ENCODE data around the gene MINK1. TPM values are rescaled to one million over a fixed set of nuclear protein-coding genes. Genes with fewer than 3 reads are reported as not detected.

MINK1 gene
- 100 to 1,000 TPM in 4 of 6 donors, 10 to 100 TPM in 2; 52.3 to 311 (median 136) TPM for total RNA-seq

DNA sequence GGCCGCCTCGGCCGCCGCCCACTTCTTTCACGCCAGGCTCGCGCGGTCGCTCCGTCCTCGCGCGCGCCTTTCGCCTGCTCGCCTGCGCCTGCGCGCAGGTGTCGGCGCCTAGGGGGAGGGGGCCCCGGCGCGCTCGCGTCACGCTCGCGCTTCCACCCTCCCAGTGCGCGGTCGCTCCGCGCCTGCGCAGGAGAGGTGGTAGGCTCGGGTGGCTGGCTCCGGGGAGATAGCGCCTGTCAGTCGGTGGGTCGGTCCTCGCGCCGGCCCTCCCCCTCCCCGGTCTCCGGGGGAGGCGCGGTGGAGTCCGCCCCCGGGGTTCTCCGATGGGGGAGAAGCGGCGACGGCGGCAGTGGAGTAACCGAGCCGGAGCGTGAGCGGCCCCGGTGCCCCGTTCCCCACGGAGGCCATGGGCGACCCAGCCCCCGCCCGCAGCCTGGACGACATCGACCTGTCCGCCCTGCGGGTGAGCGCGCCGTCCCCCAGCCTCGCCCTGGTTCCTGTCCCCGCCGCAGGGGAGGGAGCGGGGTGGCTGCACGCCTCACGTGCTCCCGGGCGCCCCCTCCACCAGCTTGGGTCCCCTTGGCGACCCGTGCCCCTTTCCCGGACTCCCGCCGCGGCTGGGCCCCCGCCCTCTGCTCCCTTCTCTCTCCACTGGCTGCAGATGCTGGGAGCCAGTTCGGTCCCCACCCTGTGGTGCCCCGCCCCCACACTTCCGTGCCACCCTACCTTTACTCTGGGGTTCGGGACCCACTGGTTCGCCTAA, at the start of gene MINK1:
TSS of gene MINK1 (plus strand) at position 163 of the 763 bp plus-strand sequence. CDS start at position 407, 244 bp downstream.
- WGBS, 2 donors = 1% methylated on average over 23 to 29 of the region's 91 CpGs
- ATAC-seq (ENCODE audit: low FRiP score in 2 of 2) (peak; percentile 95 to 99), DNase-seq (peak; percentile 90 to 98)
- TF ChIP-seq, protein P1, sequence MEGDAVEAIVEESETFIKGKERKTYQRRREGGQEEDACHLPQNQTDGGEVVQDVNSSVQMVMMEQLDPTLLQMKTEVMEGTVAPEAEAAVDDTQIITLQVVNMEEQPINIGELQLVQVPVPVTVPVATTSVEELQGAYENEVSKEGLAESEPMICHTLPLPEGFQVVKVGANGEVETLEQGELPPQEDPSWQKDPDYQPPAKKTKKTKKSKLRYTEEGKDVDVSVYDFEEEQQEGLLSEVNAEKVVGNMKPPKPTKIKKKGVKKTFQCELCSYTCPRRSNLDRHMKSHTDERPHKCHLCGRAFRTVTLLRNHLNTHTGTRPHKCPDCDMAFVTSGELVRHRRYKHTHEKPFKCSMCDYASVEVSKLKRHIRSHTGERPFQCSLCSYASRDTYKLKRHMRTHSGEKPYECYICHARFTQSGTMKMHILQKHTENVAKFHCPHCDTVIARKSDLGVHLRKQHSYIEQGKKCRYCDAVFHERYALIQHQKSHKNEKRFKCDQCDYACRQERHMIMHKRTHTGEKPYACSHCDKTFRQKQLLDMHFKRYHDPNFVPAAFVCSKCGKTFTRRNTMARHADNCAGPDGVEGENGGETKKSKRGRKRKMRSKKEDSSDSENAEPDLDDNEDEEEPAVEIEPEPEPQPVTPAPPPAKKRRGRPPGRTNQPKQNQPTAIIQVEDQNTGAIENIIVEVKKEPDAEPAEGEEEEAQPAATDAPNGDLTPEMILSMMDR (IDR thresholded peaks at IDR 0.05) = peak in 3 of 6 experiments; percentile 6 to 39 (median 8)
- no peak for TF ChIP-seq EP300 (IDR thresholded peaks at IDR 0.05)
- TF ChIP-seq POLR2AphosphoS5 (IDR thresholded peaks at IDR 0.05) = peak; percentile 33 to 88
- peak in 3 of 4 donors; percentile 46 to 92 (median 81) for TF ChIP-seq POLR2A (IDR thresholded peaks at IDR 0.05)
- peak within 1 kb of the TSS; percentile 63 to 93 (median 74) for H3K4me3 ChIP-seq
- no peaks in the 10 kb centered on the region for H3K27me3 ChIP-seq
- no peaks in the 10 kb centered on the region for H3K9me3 ChIP-seq
- H3K36me3 ChIP-seq = peaks cover 0 to 6% (median 0%) of the 10 kb centered on the region in 4 donors
- peaks cover 25 to 52% (median 39%) of the 10 kb centered on the region in 4 donors for H3K4me1 ChIP-seq
- peak within 1 kb of the TSS; percentile 83 to 97 (median 88) for H3K27ac ChIP-seq

DNA sequence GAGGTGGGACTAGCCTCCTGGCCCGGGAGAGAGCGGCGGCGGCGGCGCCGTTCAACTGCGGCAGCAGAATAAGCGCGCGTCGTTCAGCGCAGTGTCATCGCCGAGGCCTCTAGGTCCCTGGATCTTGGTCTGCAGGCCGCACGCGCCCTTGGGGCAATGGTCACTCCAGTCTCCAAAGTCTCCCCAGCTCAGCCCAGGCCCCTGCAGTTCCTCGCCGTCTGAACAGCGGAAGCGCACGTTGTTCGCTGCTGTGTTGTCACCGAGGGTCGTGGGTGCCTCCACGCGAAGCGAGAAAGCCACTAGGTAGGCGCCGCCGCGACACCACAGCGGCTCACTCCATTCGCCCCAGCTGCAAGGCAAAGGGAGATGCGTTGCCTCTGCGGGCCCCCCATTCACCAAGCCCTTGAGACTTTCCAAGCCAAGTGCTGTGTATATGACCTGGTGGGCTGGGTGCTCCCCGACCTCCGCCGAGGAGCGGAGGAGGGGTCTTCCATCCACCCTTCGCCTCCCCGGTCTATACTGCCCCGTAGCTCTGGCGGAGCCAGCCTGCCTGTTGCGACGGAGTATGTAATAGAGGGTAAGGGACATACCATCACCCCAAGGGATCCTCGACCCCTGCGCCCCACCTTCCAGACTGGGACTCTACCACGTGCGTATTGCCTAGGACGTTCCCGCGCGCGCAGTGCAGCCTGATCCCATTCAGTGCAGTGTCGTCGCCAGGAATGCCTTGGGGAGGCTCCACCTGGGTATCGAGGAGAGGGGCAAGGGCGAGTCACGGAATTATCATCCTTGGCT, 47.6 kb upstream of the MINK1 start:
- H3K4me3 ChIP-seq = peak overlapping the region in 2 of 4 donors; percentile 22 to 28
- no peaks in the 10 kb centered on the region for H3K36me3 ChIP-seq
- H3K27me3 ChIP-seq = peaks cover 0 to 12% (median 2%) of the 10 kb centered on the region in 4 donors
- H3K27ac ChIP-seq = peak overlapping the region in 1 of 4 donors; percentile 5
- WGBS, 2 donors = 12 to 20% methylated on average over 51 to 56 of the region's 61 CpGs
- peaks cover 33 to 44% (median 39%) of the 10 kb centered on the region in 4 donors for H3K4me1 ChIP-seq
- peak in 1 of 2 donors; percentile 86 for DNase-seq
- H3K9me3 ChIP-seq = no peaks in the 10 kb centered on the region
- ATAC-seq (ENCODE audit: low FRiP score in 2 of 2) = no peak
- TF ChIP-seq, protein P1 (IDR thresholded peaks at IDR 0.05) = no peak
- no peak for TF ChIP-seq POLR2AphosphoS5 (IDR thresholded peaks at IDR 0.05)
- TF ChIP-seq EP300 (IDR thresholded peaks at IDR 0.05) = no peak
- TF ChIP-seq POLR2A (IDR thresholded peaks at IDR 0.05) = no peak

DNA sequence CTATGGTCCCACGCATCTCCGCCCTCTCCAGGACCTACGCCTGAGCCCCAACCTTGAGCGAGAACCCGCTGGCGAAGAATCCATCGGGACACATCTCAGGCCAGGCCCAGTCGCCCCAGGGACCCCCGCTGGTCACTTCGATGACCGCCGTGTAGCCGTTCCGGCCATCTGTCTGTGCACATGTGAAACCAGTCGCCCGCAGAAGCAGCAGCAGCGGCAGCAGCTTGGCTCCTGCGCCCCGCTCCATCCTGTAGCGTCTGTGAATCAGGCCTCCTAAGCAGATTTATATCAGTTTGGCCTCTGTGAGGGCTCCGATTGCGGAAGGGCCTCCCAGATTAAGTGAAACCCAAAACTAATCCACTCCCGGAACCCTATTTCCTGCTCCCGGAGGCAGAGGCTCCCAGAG, 47.0 kb upstream of the MINK1 start, which contains the start of gene VMO1:
TSS of gene VMO1 (minus strand) at position 259 of the 406 bp plus-strand sequence. CDS start at position 247, 12 bp downstream.
- peaks cover 33 to 47% (median 39%) of the 10 kb centered on the region in 4 donors for H3K4me1 ChIP-seq
- TF ChIP-seq EP300 (IDR thresholded peaks at IDR 0.05) (no peak), POLR2A (IDR thresholded peaks at IDR 0.05) (no peak), POLR2AphosphoS5 (IDR thresholded peaks at IDR 0.05) (no peak)
- TF ChIP-seq, protein P1 (IDR thresholded peaks at IDR 0.05) = no peak
- H3K9me3 ChIP-seq = no peaks in the 10 kb centered on the region
- ATAC-seq (ENCODE audit: low FRiP score in 2 of 2) (no peak), DNase-seq (peak in 1 of 2 donors; percentile 76)
- peak within 1 kb of the TSS in 2 of 4 donors; percentile 5 to 36 for H3K27ac ChIP-seq
- H3K4me3 ChIP-seq = peak within 1 kb of the TSS in 3 of 4 donors; percentile 22 to 28 (median 25)
- 0 to 10% methylated on average over 1 to 24 of the region's 24 CpGs for WGBS, 2 donors
- peaks cover 0 to 12% (median 2%) of the 10 kb centered on the region in 4 donors for H3K27me3 ChIP-seq
- H3K36me3 ChIP-seq = no peaks in the 10 kb centered on the region

DNA sequence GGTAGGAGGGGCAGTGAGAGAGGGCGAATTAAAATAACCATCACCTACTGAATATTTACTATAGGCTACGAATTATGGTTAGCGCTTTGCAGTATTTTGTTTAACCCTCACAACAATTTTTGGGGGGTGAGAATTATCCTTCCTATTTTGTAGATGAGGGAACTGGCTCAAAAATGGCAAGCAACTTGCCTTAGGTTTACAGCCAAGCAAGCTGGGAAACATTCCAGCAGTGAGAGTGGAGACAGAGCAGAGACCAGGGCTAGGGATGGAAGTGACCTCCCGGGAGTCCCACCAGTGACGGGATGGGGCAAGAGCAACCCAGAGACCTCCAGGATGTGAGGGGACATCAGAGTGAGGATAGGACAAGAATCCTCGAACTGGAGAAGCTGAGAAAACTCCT, 46.6 kb upstream of the MINK1 start:
- no peaks in the 10 kb centered on the region for H3K36me3 ChIP-seq
- H3K27ac ChIP-seq = peak overlapping the region in 1 of 4 donors; percentile 36
- ATAC-seq (ENCODE audit: low FRiP score in 2 of 2) (no peak), DNase-seq (no peak)
- peaks cover 0 to 12% (median 2%) of the 10 kb centered on the region in 4 donors for H3K27me3 ChIP-seq
- H3K9me3 ChIP-seq = no peaks in the 10 kb centered on the region
- 27 to 29% methylated on average over 6 of the region's 6 CpGs for WGBS, 2 donors
- H3K4me1 ChIP-seq = peaks cover 33 to 47% (median 39%) of the 10 kb centered on the region in 4 donors
- TF ChIP-seq POLR2A (IDR thresholded peaks at IDR 0.05) (no peak), POLR2AphosphoS5 (IDR thresholded peaks at IDR 0.05) (no peak), EP300 (IDR thresholded peaks at IDR 0.05) (no peak)
- TF ChIP-seq, protein P1 (IDR thresholded peaks at IDR 0.05) = no peak
- peak overlapping the region in 3 of 4 donors; percentile 22 to 28 (median 25) for H3K4me3 ChIP-seq
